ENCODE measurements around the gene TTC21B. TPM values are rescaled to one million over a fixed set of nuclear protein-coding genes. Genes with fewer than 3 reads are reported as not detected.

The TTC21B gene
- total RNA-seq, 3 donors from 2014 or later = 28.6 to 54.3 (median 49.8) TPM

- no peak overlapping the region for H3K27ac ChIP-seq
- H3K4me3 ChIP-seq = no peak overlapping the region
- no peaks in the 10 kb centered on the region for H3K36me3 ChIP-seq
- no peak for DNase-seq (ENCODE audit: low spot score in 2 of 2)
- intact Hi-C loops (cut with DNase I; ENCODE audit: low total_unique reads) = no loop called here
- TF ChIP-seq CTCF (IDR thresholded peaks at IDR 0.05) (no peak), POLR2AphosphoS5 (IDR thresholded peaks at IDR 0.05) (no peak), POLR2A (IDR thresholded peaks at IDR 0.05) (no peak)
- no peaks in the 10 kb centered on the region for H3K27me3 ChIP-seq
- H3K4me1 ChIP-seq = no peaks in the 10 kb centered on the region
- H3K9me3 ChIP-seq = no peaks in the 10 kb centered on the region
Observed at GRCh38 chr2:165843351-165843750, 110.2 kb downstream of the TTC21B start.

GRCh38 chr2:165840333-165840958 lies 113.1 kb downstream of the TTC21B start:
- intact Hi-C loops (cut with DNase I; ENCODE audit: low total_unique reads) = no loop called here

GRCh38 chr2:165839610-165840009 lies 114.0 kb downstream of the TTC21B start:
- Histone ChIP-seq H3K4me1 (no peaks in the 10 kb centered on the region), H3K27ac (no peak overlapping the region), H3K4me3 (no peak overlapping the region), H3K9me3 (no peaks in the 10 kb centered on the region), H3K27me3 (no peaks in the 10 kb centered on the region), H3K36me3 (no peaks in the 10 kb centered on the region)
- TF ChIP-seq POLR2AphosphoS5 (IDR thresholded peaks at IDR 0.05) (no peak), CTCF (IDR thresholded peaks at IDR 0.05) (no peak), POLR2A (IDR thresholded peaks at IDR 0.05) (no peak)
- DNase-seq (ENCODE audit: low spot score in 2 of 2) = no peak
- intact Hi-C loops (cut with DNase I; ENCODE audit: low total_unique reads) = loop anchor here (5.0 kb wide), 1 partner anchor 393 kb away; no protein-coding TSS in a partner anchor

More at GRCh38 chr2:165840333-165840958, 113.1 kb downstream of the TTC21B start:
- Histone ChIP-seq H3K27me3 (no peaks in the 10 kb centered on the region), H3K4me3 (no peak overlapping the region), H3K27ac (no peak overlapping the region), H3K36me3 (no peaks in the 10 kb centered on the region), H3K4me1 (no peaks in the 10 kb centered on the region), H3K9me3 (no peaks in the 10 kb centered on the region)
- no peak for TF ChIP-seq CTCF (IDR thresholded peaks at IDR 0.05)
- no peak for TF ChIP-seq POLR2AphosphoS5 (IDR thresholded peaks at IDR 0.05)
- TF ChIP-seq POLR2A (IDR thresholded peaks at IDR 0.05) = no peak
- DNase-seq (ENCODE audit: low spot score in 2 of 2) = no peak

GRCh38 chr2:165837122-165837521 lies 116.5 kb downstream of the TTC21B start:
- no peak for DNase-seq (ENCODE audit: low spot score in 2 of 2)
- H3K36me3 ChIP-seq = no peaks in the 10 kb centered on the region
- no peaks in the 10 kb centered on the region for H3K4me1 ChIP-seq
- intact Hi-C loops (cut with DNase I; ENCODE audit: low total_unique reads) = loop anchor here (5.0 kb wide), 1 partner anchor 395 kb away; no protein-coding TSS in a partner anchor
- TF ChIP-seq POLR2AphosphoS5 (IDR thresholded peaks at IDR 0.05) = no peak
- TF ChIP-seq CTCF (IDR thresholded peaks at IDR 0.05) = no peak
- TF ChIP-seq POLR2A (IDR thresholded peaks at IDR 0.05) = no peak
- H3K27ac ChIP-seq = no peak overlapping the region
- H3K4me3 ChIP-seq = no peak overlapping the region
- H3K27me3 ChIP-seq = no peaks in the 10 kb centered on the region
- no peaks in the 10 kb centered on the region for H3K9me3 ChIP-seq

- no peaks in the 10 kb centered on the region for H3K9me3 ChIP-seq
- no peak overlapping the region for H3K4me3 ChIP-seq
- H3K27ac ChIP-seq = no peak overlapping the region
- H3K4me1 ChIP-seq = no peaks in the 10 kb centered on the region
- no peak for TF ChIP-seq CTCF (IDR thresholded peaks at IDR 0.05)
- no peaks in the 10 kb centered on the region for H3K36me3 ChIP-seq
- no peak for DNase-seq (ENCODE audit: low spot score in 2 of 2)
- no peaks in the 10 kb centered on the region for H3K27me3 ChIP-seq
- intact Hi-C loops (cut with DNase I; ENCODE audit: low total_unique reads) = loop anchor here (5.0 kb wide), 1 partner anchor 397 kb away; no protein-coding TSS in a partner anchor
Observed at GRCh38 chr2:165835363-165835762, 118.2 kb downstream of the TTC21B start.
